ENCODE data around the gene HERC6.

GRCh38 chr4:88477229-88477860 is 98.7 kb downstream of the HERC6 start:
- TF ChIP-seq CTCF (conservative IDR thresholded peaks at IDR 0.05; ENCODE audit: low read depth in 2 of 2): no peak
- no peak for TF ChIP-seq POLR2AphosphoS5 (IDR thresholded peaks at IDR 0.05; ENCODE audit: low read depth)
- no peak for TF ChIP-seq EZH2 (IDR thresholded peaks at IDR 0.05; ENCODE audit: low read depth, unreplicated experiment)
- no peak for TF ChIP-seq EZH2phosphoT487 (IDR thresholded peaks at IDR 0.05; ENCODE audit: unreplicated experiment)
- TF ChIP-seq ZNF462 (CRISPR knock-in tag; IDR thresholded peaks at IDR 0.05): no peak
- TF ChIP-seq CREB1 (CRISPR knock-in tag; IDR thresholded peaks at IDR 0.05; ENCODE audit: low read depth): no peak
- no peak for TF ChIP-seq ZNF114 (CRISPR knock-in tag; IDR thresholded peaks at IDR 0.05)
- no peak for TF ChIP-seq REST (IDR thresholded peaks at IDR 0.05; ENCODE audit: unreplicated experiment)
- no peak for TF ChIP-seq JUNB (IDR thresholded peaks at IDR 0.05; ENCODE audit: unreplicated experiment)
- no peak for TF ChIP-seq NANOG (IDR thresholded peaks at IDR 0.05; ENCODE audit: borderline replicate concordance)
- no peak for TF ChIP-seq ZNF331 (CRISPR knock-in tag; IDR thresholded peaks at IDR 0.05; ENCODE audit: low read depth)
